ENCODE data around the gene PPP2R5D. TPM values are rescaled to one million over a fixed set of nuclear protein-coding genes. Genes with fewer than 3 reads are reported as not detected.
"Not testable (repeated sequence)": the region's sequence is repeated elsewhere in the genome, so short reads cannot be mapped to it uniquely, and the experiment has no call there.

PPP2R5D gene
- total RNA-seq, 1 donor from 2014 or later, result 37.3 TPM

- DNase-seq, result no peak
Observed at GRCh38 chr6:42996513-42996912, 12.1 kb downstream of the PPP2R5D start.

GRCh38 chr6:42998205-42998604, 13.8 kb downstream of the PPP2R5D start:
- DNase-seq, result not testable (repeated sequence)

- DNase-seq, result no peak
Observed at GRCh38 chr6:43001843-43002242, 17.5 kb downstream of the PPP2R5D start.

GRCh38 chr6:43005844-43006243, 21.5 kb downstream of the PPP2R5D start:
- no peak for DNase-seq

- no peak for DNase-seq
Observed at GRCh38 chr6:43006251-43006650, 21.9 kb downstream of the PPP2R5D start.

GRCh38 chr6:43007126-43007525, 22.8 kb downstream of the PPP2R5D start:
- DNase-seq, result no peak

GRCh38 chr6:43009124-43009523, 24.8 kb downstream of the PPP2R5D start:
- DNase-seq, result peak; percentile 50

- DNase-seq, result no peak
Observed at GRCh38 chr6:43011207-43011606, 26.8 kb downstream of the PPP2R5D start.

- no peak for DNase-seq
Observed at GRCh38 chr6:43012364-43012763, 28.0 kb downstream of the PPP2R5D start.

GRCh38 chr6:43013097-43013842, 28.9 kb downstream of the PPP2R5D start:
- no peak for DNase-seq

GRCh38 chr6:43013843-43014433, 29.6 kb downstream of the PPP2R5D start, which contains the start of the genes KLHDC3 and MEA1:
Gene KLHDC3, plus strand, starts transcription at chr6:43014249. Its CDS starts 2,944 bp downstream, at chr6:43017193.
Gene MEA1, minus strand, starts transcription at chr6:43013946. Its CDS starts 133 bp downstream, at chr6:43013813.
- peak; percentile 100 for DNase-seq

- DNase-seq, result peak; percentile 36
Observed at GRCh38 chr6:43014434-43014909, 30.1 kb downstream of the PPP2R5D start.

GRCh38 chr6:43016176-43016942, 32.0 kb downstream of the PPP2R5D start:
- peak; percentile 63 for DNase-seq

- no peak for DNase-seq
Observed at GRCh38 chr6:43016943-43017334, 32.6 kb downstream of the PPP2R5D start.

GRCh38 chr6:43019152-43019551, 34.8 kb downstream of the PPP2R5D start:
- DNase-seq, result no peak

GRCh38 chr6:43020052-43020705, 35.8 kb downstream of the PPP2R5D start:
- no peak for DNase-seq

GRCh38 chr6:43020847-43021246, 36.5 kb downstream of the PPP2R5D start:
- peak; percentile 67 for DNase-seq

- peak; percentile 87 for DNase-seq
Observed at GRCh38 chr6:43021270-43022047, 37.1 kb downstream of the PPP2R5D start, which contains the start of gene RRP36. Gene RRP36, plus strand, starts transcription at chr6:43021623. Its CDS starts 32 bp downstream, at chr6:43021655.

- no peak for DNase-seq
Observed at GRCh38 chr6:43024436-43024835, 40.1 kb downstream of the PPP2R5D start.

GRCh38 chr6:43026365-43026764, 42.0 kb downstream of the PPP2R5D start:
- no peak for DNase-seq

GRCh38 chr6:43029120-43029519, 44.8 kb downstream of the PPP2R5D start:
- no peak for DNase-seq
